ENCODE results near the gene KNSTRN. TPM values are rescaled to one million over a fixed set of nuclear protein-coding genes. Genes with fewer than 3 reads are reported as not detected.

KNSTRN gene
- total RNA-seq, 1 donor, result 49.2 TPM

GRCh38 chr15:40399370-40399769, 16.8 kb downstream of the KNSTRN start:
- TF ChIP-seq CTCF (IDR thresholded peaks at IDR 0.05; ENCODE audit: insufficient read depth, low read depth, low read length), result no peak
- no peak for DNase-seq (ENCODE audit: low read depth)
- no peak overlapping the region for H3K4me3 ChIP-seq (ENCODE audit: low read depth, low read length)

- H3K4me3 ChIP-seq (ENCODE audit: low read depth, low read length), result peak within 1 kb of the TSS; percentile 95
- peak; percentile 96 for DNase-seq (ENCODE audit: low read depth)
- no peak for TF ChIP-seq CTCF (IDR thresholded peaks at IDR 0.05; ENCODE audit: insufficient read depth, low read depth, low read length)
Observed at GRCh38 chr15:40405501-40406381, 23.2 kb downstream of the KNSTRN start, which contains the start of gene IVD. Gene IVD (plus strand): TSS chr15:40405795. CDS start chr15:40405828, 33 bp downstream.

- no peak for DNase-seq (ENCODE audit: low read depth)
- no peak overlapping the region for H3K4me3 ChIP-seq (ENCODE audit: low read depth, low read length)
Observed at GRCh38 chr15:40407330-40407990, 24.9 kb downstream of the KNSTRN start.

GRCh38 chr15:40409366-40409765, 26.8 kb downstream of the KNSTRN start:
- no peak for DNase-seq (ENCODE audit: low read depth)
- no peak for TF ChIP-seq CTCF (IDR thresholded peaks at IDR 0.05; ENCODE audit: insufficient read depth, low read depth, low read length)

More at GRCh38 chr15:40407330-40407990, 24.9 kb downstream of the KNSTRN start:
- no peak for TF ChIP-seq CTCF (IDR thresholded peaks at IDR 0.05; ENCODE audit: insufficient read depth, low read depth, low read length)

GRCh38 chr15:40410476-40410875, 28.0 kb downstream of the KNSTRN start:
- DNase-seq (ENCODE audit: low read depth), result no peak
- H3K4me3 ChIP-seq (ENCODE audit: low read depth, low read length), result no peak overlapping the region
- TF ChIP-seq CTCF (IDR thresholded peaks at IDR 0.05; ENCODE audit: insufficient read depth, low read depth, low read length), result no peak

More at GRCh38 chr15:40409366-40409765, 26.8 kb downstream of the KNSTRN start:
- H3K4me3 ChIP-seq (ENCODE audit: low read depth, low read length), result no peak overlapping the region

GRCh38 chr15:40412095-40412759, 29.7 kb downstream of the KNSTRN start:
- DNase-seq (ENCODE audit: low read depth), result no peak
- no peak for TF ChIP-seq CTCF (IDR thresholded peaks at IDR 0.05; ENCODE audit: insufficient read depth, low read depth, low read length)
- H3K4me3 ChIP-seq (ENCODE audit: low read depth, low read length), result no peak overlapping the region
